ENCODE data around the gene TJP2.

The TJP2 gene

DNA sequence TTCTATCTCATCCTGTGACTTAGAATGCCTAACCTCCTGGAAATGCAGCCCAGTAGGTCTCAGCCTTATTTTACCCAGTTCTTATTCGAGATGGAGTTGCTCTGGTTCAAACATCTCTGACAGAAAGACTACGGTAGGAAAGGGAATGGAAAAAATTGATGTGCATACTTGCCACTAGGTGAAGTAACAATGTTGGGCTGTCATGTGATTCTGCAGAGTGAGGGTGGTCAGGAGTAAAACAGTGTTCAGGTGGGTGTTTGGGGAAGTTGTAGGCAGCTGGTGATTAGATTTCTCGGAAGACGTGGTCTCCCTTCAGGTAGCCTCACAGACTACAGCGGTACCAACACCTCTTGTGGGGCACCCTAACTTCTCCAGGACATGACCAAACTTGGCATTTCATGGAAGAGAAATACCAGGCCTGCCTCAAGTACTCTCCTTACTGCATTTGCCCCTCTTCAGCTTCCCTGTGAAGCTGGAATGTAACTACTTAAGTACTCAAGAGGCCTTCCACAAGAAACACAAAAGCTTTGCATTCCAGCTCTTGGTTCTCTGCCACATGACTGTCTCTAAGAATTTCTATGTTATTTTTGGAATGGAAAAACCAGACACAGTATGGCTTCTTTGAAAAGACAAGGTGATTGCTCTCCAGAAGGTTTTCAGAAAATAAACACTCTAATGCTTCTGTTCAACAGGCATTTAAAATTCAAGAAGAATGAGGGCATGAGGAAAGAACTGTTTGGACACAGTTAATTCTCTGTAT is 133.5 kb downstream of the TJP2 start:
- in situ Hi-C loops (cut with MboI; ENCODE audit: low pct_unique_long_range_greater_than_20kb, low sequenced_read_pairs): no loop called here
- DNase-seq: no peak

DNA sequence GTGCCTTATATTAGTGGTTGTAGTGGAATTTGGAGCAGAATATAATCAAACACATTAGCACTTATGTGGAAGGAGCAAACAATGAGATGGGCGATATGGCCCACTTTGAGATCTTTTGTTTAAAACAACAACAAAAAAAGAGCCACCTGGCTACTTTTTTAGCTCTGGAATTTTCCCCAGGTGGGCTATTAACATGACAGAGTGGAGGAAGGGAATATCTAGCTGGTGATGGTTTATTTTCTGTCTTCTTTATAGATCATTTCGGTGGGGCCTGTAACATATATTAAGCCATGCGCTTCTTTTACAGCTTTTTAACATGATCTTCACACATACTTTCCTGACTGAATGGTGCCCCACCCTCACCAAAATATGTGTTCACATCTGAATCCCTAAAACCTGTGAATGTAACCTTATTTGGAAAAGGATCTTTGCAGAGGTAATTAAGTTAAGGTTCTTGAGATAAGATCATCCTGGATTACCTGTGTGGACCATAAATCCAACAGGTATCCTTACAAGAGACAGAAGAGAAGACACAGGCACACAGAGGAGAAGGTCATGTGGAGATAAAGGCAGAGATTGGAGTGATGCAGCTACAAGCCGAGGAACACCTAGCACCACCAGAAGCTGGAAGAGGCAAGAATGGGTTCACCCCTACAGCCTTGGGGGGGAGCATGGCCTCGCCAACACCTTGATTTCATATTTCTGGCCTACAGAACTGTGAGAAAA is 134.3 kb downstream of the TJP2 start:
- in situ Hi-C loops (cut with MboI; ENCODE audit: low pct_unique_long_range_greater_than_20kb, low sequenced_read_pairs): no loop called here
- DNase-seq: no peak

DNA sequence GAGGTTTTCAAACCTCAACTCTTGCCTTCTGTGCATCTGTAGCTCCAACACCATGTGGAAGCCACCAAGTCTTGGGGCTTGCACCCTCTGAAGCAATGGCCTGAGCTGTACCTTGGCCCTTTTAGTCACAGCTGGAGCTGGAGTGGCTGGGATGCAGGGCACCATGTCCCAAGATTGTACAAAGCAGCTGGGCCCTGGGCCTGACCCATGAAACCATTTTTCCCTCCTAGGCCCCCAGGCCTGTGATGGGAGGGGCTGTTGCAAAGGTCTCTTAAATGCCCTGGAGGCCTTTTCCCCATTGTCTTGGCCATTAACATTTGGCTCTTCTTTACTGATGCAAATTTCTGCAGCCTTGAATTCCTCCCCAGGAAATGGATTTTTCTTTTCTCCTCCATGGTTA is 139.1 kb downstream of the TJP2 start:
- DNase-seq: no peak
- in situ Hi-C loops (cut with MboI; ENCODE audit: low pct_unique_long_range_greater_than_20kb, low sequenced_read_pairs): no loop called here

DNA sequence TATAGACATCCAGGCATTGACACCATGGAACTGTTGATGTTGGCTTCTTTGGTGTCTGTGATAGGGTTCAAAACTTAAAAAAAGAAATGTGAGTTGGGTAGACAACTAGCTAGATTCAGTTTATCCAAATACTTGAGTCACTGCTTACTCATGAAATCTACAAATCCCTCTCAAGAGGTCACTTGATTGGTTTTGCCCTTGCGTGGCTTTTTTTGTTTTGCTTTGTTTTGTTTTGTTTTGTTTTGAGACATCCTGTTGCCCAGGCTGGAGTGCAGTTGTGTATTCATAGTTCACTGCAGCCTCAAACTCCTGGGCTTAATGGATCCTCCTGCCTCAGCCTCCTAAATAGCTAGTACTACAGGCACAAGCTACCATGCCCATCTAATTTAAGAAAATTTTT is 140.5 kb downstream of the TJP2 start:
- in situ Hi-C loops (cut with MboI; ENCODE audit: low pct_unique_long_range_greater_than_20kb, low sequenced_read_pairs): no loop called here
- no peak for DNase-seq

DNA sequence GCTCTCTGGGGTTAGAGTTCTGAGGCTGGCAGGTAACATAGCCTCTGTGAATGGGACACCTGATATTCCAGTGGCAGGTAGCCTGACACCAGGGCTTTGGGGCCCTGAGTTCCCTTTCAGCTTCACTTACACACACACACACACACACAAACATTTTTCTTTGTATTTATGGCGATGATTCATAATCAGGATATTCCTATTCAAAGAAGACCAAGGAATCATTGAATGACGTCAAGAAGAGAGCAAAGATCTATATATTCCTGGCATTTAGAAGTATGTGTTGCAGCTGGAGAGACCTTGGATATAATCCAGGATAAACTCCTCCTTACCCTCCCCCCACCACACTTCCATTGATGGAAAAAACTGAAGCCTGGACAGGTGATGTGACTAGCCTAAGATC is 143.0 kb downstream of the TJP2 start:
- in situ Hi-C loops (cut with MboI; ENCODE audit: low pct_unique_long_range_greater_than_20kb, low sequenced_read_pairs): no loop called here

DNA sequence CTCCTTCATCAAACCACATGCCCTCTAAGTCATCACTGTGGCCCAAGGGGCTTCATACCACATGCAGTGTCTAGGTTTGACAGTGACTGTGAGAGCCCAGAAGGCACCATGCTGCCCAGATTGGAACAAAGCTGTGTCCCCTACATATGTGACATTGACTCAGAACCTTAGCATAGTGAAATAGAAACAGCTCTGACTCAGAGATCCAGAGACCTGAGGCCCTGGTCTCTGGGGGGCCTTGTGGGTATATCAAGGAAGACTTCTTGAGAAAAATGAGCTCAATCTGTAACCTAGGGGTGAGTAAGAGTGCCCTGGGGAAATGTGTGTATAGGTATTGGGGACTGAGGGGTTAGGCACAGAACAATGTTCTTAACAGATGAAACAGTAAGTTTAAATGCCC is 143.8 kb downstream of the TJP2 start:
- DNase-seq: no peak
- in situ Hi-C loops (cut with MboI; ENCODE audit: low pct_unique_long_range_greater_than_20kb, low sequenced_read_pairs): no loop called here

More for the DNA sequence above, 143.0 kb downstream of the TJP2 start:
- DNase-seq: no peak

DNA sequence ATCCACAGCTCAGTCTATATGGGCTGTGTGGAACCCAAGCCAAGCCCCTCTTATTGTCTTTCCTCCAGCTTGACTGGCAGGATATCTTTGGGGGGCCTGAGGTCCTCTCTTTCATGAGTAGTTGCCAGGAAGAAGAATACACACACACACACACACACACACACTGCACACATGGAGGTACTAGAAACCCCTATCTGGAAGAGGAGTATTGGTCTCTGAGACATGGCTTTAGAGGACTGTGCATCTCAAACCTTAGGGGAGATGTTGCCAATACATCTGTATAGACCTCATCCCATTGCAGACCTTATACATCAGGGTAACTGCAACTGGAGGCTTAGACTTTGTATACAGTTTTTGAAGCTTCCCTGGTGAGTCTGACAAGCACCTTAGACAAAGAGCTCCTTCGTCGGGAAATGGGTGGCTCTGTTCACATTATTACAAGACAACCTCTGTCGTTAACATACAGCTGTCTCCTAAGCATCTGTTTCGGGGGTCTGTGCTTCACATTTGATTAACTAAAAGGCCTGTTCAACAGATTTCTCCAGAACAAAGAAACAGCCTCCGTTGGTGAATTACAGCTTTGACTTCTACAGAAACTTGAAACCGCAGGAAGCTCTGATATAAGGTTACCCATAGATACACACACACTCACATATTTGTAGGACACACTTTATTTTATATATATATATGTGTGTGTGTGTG is 145.4 kb downstream of the TJP2 start:
- in situ Hi-C loops (cut with MboI; ENCODE audit: low pct_unique_long_range_greater_than_20kb, low sequenced_read_pairs): no loop called here
- no peak for DNase-seq

DNA sequence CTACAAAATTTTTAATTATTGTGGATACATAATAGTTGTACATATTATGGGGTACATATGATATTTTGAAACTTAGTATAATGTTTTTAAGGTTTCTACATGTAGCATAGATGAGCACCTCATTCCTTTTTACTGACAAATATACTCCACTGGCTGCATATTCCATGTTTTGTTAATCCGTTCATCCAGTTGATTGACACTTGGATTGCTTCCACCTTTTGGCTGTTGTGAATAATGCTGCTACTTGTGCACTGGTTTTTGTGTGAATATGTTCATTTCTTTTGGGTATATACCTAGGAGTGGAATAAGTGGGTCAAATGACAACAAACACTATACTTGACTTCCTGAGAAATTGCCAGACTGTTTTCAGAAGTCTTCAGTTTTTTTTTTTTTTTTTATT is 148.2 kb downstream of the TJP2 start:
- in situ Hi-C loops (cut with MboI; ENCODE audit: low pct_unique_long_range_greater_than_20kb, low sequenced_read_pairs): no loop called here
- DNase-seq: no peak

DNA sequence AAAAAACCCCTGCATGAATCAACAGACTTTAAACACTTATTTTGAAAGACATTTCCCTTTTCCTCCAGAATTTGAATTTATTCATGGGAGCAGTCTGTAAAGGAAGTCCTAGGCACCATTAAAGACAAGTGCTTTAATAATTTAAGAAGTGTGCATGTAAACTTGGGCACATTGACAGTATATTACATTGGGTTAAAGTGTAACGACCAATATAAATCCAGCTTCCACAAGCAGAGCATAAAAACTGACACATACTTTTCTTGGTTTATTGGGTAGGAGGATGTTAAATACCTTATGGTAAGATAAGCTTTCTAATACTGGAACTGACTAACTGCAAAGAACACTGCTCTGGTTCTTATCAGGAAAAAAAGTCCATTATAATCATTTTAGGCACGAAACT is 149.8 kb downstream of the TJP2 start:
- DNase-seq: no peak
- in situ Hi-C loops (cut with MboI; ENCODE audit: low pct_unique_long_range_greater_than_20kb, low sequenced_read_pairs): no loop called here
